Spleen (tissue), 11 donors: ENCODE data around the gene USP6. TPM values are rescaled to one million over a fixed set of nuclear protein-coding genes. Genes with fewer than 3 reads are reported as not detected.
A peak's percentile ranks its signal among the peaks of the same experiment; 100 is the strongest.
"Not testable (repeated sequence)": the region's sequence is repeated elsewhere in the genome, so short reads cannot be mapped to it uniquely, and the experiment has no call there.

Experiments
- DNase-seq: peaks from one replicate; pipeline ENCODE4 v3.0.0-alpha.2; 2020
- H3K27ac ChIP-seq, 8 donors: fragments of 200-600 bp; sonication (generic) in 7 of 8; 1 replicate in 4 of 8; 2 replicates in 4 of 8; pipeline versions ENCODE4 v1.5.0 to v1.8.0; 2016 to 2021; ENCODE audit warnings: inconsistent platforms in 4 of 8, mild to moderate bottlenecking in 4 of 8, moderate library complexity in 1 of 8
- H3K27me3 ChIP-seq, 7 donors: fragments of 200-600 bp; sonication (generic) in 6 of 7; replicated peaks in 1 of 7; 1 replicate in 4 of 7; 2 replicates in 3 of 7; pipeline versions ENCODE4 v1.5.0 to v1.8.0; 2016 to 2021; ENCODE audit warnings: inconsistent platforms in 3 of 7, mild to moderate bottlenecking in 1 of 7
- H3K36me3 ChIP-seq, 6 donors: fragments of 200-600 bp; sonication (generic) in 5 of 6; 1 replicate in 4 of 6; 2 replicates in 2 of 6; pipeline versions ENCODE4 v1.5.0 to v1.8.0; 2016 to 2021; ENCODE audit warnings: inconsistent platforms in 2 of 6
- H3K4me1 ChIP-seq, 6 donors: fragments of 200-600 bp; sonication (generic) in 5 of 6; 1 replicate in 3 of 6; 2 replicates in 3 of 6; pipeline versions ENCODE4 v1.5.0 to v1.8.0; 2016 to 2021; ENCODE audit warnings: inconsistent platforms in 3 of 6
- H3K4me3 ChIP-seq, 8 donors: fragments of 200-600 bp; sonication (generic) in 7 of 8; 1 replicate in 4 of 8; 2 replicates in 4 of 8; pipeline versions ENCODE4 v1.5.0 to v1.8.0; 2016 to 2021; ENCODE audit warnings: inconsistent platforms in 4 of 8, mild to moderate bottlenecking in 4 of 8, moderate library complexity in 2 of 8
- H3K9me3 ChIP-seq, 8 donors: fragments of 200-600 bp; sonication (generic) in 7 of 8; 1 replicate in 4 of 8; 2 replicates in 4 of 8; pipeline versions ENCODE4 v1.5.0 to v1.8.0; 2016 to 2021; ENCODE audit warnings: inconsistent platforms in 4 of 8
- POLR2A ChIP-seq, 3 donors: fragments of 450-650 bp; IDR thresholded peaks; one replicate each; pipeline ENCODE4 v1.5.1; 2017; ENCODE audit warnings: antibody characterized with exemption in 3 of 3, mild to moderate bottlenecking in 1 of 3
- POLR2AphosphoS5 ChIP-seq, 3 donors: sonication (generic); formaldehyde crosslinking; IDR thresholded peaks; one replicate each; pipeline ENCODE4 v1.5.1; 2017; ENCODE audit warnings: antibody characterized with exemption in 3 of 3
- WGBS, 5 donors: extraction: QIAGEN DNeasy Blood & Tissue Kit in 3 of 5; methylation state at CpG; one replicate each; pipeline versions ENCODE4 v1.1.5 to v1.1.7; 2013 to 2018; 5-methylcytosine and 5-hydroxymethylcytosine counted together
- intact Hi-C: fragments of 100-400 bp; cut with DNase I; formaldehyde crosslinking; loops from one replicate; pipeline ENCODE4 v1.15.0; 2023; ENCODE audit warnings: low total_unique reads
- polyA plus RNA-seq, 3 donors: library from polyadenylated mRNA; stranded (reverse); fragments of 200-250 nt; gene quantifications; one replicate each; pipeline ENCODE4 v1.2.1, GENCODE V29; 2013
- total RNA-seq, 7 donors: library from RNA; depleted of rRNA in 3 of 7; stranded (reverse); fragments of >200 nt in 3 of 7; fragmentation: NEBNext Ultra II Directional in 4 of 7; extraction: Animal tissue kit (Norgen Biotek cat#: 25700) in 4 of 7; gene quantifications; one replicate each; pipeline versions ENCODE4 v1.1.0 to v1.2.1, GENCODE V29; 2016 to 2021
- TF ChIP-seq, protein P1 (sequence below), 11 experiments: fragments of 200-600 bp in 7 of 11; fragments of 450-650 bp in 4 of 11; sonication (generic) in 4 of 11; IDR thresholded peaks in 8 of 11; conservative IDR thresholded peaks in 3 of 11; 1 replicate in 7 of 11; 2 replicates in 4 of 11; pipeline versions ENCODE4 v1.4.0 to v1.8.0; 2016 to 2021; ENCODE audit warnings: antibody characterized with exemption in 11 of 11, inconsistent platforms in 4 of 11, mild to moderate bottlenecking in 1 of 11
- donor health status: healthy with polysubstance abuse.
- donor health status: DM: no; HTN: no; CAD: no; lungs with moderate emphysema.
- donor health status: DM: no; HTN: no; CAD: no.
- donor health status: Bipolar disorder and iron deficiency.
- donor health status: healthy.
- donor health status: DM: no; HTN: no; CAD: no.
- donor health status: DM: yes; HTN: yes; CAD: no.

Gene USP6
- total and polyA plus RNA-seq, 10 donors, result 0.03 to 0.37 (median 0.13) TPM; not detected in 1

DNA sequence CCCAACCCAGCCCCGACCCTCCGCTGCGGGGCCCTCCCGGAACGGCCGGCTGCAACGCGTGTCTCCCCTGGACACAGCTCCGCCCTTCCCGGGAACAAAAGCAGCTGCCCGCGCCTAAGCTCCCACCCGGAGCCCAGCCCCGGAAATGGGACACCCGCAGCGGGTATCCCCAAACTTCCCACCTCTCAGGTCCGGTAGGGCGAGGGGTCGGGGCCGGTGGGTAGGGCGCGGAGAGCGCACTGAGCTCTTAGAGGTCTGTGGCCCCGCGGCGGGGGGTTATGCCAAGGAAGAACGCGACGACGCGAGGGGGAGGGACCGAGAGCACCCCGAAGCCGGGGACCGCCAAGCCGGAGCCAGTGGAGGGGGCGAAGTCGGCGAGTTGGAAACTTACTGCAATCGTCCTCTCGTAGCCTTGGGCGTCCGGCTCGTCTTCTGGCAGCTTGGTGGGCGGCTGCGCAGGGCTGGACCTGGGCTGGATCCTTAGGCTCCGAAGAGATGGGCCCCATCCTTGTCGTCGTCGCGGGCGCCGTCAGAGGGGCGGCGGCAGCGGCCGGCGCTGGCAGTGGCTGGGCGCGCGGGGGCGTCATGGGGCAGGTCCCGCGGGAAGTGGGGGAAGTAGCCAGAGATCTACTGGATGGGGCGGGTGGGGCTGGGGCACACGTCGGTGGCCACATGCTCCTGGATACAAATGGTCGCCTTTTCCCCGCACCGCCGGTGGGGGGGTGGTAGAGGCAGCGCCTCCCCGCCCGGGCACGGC, 6.9 kb downstream of the USP6 start:
- DNase-seq, result peak; percentile 68
- WGBS, 5 donors, result 6 to 11% (median 8%) methylated on average over 33 to 75 of the region's 75 CpGs
- TF ChIP-seq POLR2AphosphoS5 (IDR thresholded peaks at IDR 0.05), result peak in 2 of 3 donors; percentile 28 to 46
- TF ChIP-seq, protein P1, sequence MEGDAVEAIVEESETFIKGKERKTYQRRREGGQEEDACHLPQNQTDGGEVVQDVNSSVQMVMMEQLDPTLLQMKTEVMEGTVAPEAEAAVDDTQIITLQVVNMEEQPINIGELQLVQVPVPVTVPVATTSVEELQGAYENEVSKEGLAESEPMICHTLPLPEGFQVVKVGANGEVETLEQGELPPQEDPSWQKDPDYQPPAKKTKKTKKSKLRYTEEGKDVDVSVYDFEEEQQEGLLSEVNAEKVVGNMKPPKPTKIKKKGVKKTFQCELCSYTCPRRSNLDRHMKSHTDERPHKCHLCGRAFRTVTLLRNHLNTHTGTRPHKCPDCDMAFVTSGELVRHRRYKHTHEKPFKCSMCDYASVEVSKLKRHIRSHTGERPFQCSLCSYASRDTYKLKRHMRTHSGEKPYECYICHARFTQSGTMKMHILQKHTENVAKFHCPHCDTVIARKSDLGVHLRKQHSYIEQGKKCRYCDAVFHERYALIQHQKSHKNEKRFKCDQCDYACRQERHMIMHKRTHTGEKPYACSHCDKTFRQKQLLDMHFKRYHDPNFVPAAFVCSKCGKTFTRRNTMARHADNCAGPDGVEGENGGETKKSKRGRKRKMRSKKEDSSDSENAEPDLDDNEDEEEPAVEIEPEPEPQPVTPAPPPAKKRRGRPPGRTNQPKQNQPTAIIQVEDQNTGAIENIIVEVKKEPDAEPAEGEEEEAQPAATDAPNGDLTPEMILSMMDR (IDR thresholded peaks at IDR 0.05 in 8 of 11, conservative IDR thresholded peaks at IDR 0.05 in 3 of 11), result peak in 3 of 11 experiments; percentile 12 to 24 (median 17)
- no peak for TF ChIP-seq POLR2A (IDR thresholded peaks at IDR 0.05)

DNA sequence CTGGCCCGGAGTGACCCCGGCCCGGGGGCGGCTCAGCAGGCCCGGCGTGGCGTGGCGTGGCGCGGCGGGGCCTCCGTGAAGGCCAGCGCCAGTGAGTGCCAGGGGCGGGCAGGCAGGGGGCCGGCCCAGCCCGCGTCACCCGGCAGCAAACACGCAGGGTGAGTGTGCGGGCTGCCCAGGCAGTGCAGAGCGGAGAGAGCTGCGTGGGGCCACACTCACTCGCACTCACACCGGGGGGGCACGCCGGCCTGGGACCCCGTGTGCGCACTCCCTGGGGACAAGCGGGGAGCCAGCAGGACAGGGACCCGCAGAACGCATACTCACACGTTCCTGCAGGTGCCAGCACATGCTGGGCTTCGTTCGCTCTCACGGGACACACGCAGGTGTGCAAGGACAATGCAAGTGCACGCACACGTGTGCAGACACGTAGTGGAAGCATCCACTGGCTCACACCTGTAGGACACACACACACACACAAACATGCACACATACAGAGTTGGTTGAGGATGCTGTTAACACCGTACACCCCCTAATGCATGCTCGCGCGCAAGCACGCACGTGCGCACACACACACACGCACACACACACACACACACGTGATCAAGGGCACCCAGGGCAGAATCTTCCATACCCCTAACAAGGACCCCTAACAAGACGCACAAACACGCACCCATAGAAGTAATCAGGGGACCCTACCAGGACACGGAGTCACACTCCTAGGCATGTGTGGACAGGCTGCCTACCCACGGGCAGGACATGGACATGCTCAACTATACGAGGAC, 7.7 kb downstream of the USP6 start:
- peak overlapping the region in 7 of 8 donors; percentile 16 to 67 (median 39) for H3K4me3 ChIP-seq
- H3K9me3 ChIP-seq, result peaks cover 0 to 3% (median 0%) of the 10 kb centered on the region in 8 donors
- intact Hi-C loops, result no loop called here
- no peaks in the 10 kb centered on the region for H3K36me3 ChIP-seq
- WGBS, 5 donors, result 53 to 82% (median 56%) methylated on average over 19 to 53 of the region's 53 CpGs
- DNase-seq, result peak; percentile 58
- H3K27ac ChIP-seq, result no peak overlapping the region
- H3K4me1 ChIP-seq, result peaks cover 0 to 15% (median 13%) of the 10 kb centered on the region in 6 donors
- no peak for TF ChIP-seq POLR2AphosphoS5 (IDR thresholded peaks at IDR 0.05)
- no peak for TF ChIP-seq POLR2A (IDR thresholded peaks at IDR 0.05)
- TF ChIP-seq, protein P1 (IDR thresholded peaks at IDR 0.05 in 8 of 11, conservative IDR thresholded peaks at IDR 0.05 in 3 of 11), result peak in 1 of 11 experiments; percentile 5
- peaks cover 0 to 44% (median 15%) of the 10 kb centered on the region in 7 donors for H3K27me3 ChIP-seq

More for the DNA sequence above, 6.9 kb downstream of the USP6 start:
- Histone ChIP-seq H3K9me3 (peaks cover 0 to 7% (median 0%) of the 10 kb centered on the region in 8 donors), H3K4me1 (peaks cover 0 to 15% (median 13%) of the 10 kb centered on the region in 6 donors), H3K36me3 (no peaks in the 10 kb centered on the region), H3K27ac (peak overlapping the region in 1 of 8 donors; percentile 51), H3K4me3 (peak overlapping the region in 7 of 8 donors; percentile 16 to 67 (median 39)), H3K27me3 (peaks cover 0 to 51% (median 15%) of the 10 kb centered on the region in 7 donors)
- intact Hi-C loops, result no loop called here

DNA sequence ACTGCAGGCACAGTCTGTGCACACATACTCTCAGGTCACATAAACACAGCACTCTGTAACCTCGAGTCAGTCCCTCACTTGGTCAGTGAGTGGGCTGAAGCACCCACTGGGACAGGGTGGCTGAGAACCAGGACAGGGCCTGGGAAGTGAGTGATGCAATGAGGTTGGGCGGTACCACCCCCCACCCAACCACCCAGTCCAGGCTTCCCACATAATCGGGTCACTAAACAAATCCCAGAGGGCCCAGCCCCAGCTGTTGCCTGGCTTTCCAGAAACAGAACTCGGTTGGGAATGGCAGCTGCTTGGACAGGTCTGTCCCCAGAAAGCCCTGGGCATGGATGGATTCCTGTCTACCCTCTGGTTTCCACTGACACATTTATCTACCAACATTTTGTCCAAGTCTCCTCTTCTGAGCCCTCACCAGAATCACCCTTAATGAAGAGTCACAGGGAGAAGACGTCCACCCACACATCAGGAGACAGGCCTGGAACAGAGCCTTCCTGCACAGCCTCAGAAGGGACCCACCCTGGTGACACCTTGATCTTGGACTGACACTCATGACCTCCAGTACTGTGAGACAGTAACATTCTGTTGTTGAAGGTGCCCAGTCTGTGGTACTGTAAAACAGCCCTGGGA, 8.4 kb downstream of the USP6 start:
- H3K9me3 ChIP-seq, intact Hi-C loops, H3K36me3 ChIP-seq, H3K27ac ChIP-seq, H3K4me3 ChIP-seq, DNase-seq: not testable (repeated sequence)
- Histone ChIP-seq H3K27me3 (peaks cover 0 to 44% (median 15%) of the 10 kb centered on the region in 7 donors), H3K4me1 (peaks cover 0 to 15% (median 13%) of the 10 kb centered on the region in 6 donors)
- WGBS, 5 donors, result 75 to 91% (median 84%) methylated on average over 5 of the region's 5 CpGs

DNA sequence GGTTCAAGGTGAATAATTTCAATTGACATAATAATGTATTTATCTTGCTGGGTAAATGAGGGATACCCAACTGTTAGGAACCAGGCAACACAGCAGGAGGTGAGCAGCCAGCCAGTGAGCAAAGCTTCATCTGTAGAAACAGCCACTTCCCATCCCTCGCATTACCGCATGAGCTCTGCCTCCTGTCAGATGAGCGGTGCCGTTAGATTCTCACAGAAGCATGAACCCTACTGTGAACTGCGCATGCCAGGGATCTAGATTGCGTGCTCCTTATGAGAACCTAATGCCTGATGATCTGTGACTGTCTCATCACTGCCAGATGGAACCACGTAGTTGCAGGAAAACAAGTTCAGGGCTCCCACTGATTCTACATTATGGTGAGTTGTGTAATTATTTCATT, 9.1 kb downstream of the USP6 start:
- WGBS, 5 donors, result 80 to 87% (median 85%) methylated on average over 7 of the region's 7 CpGs
- peaks cover 0 to 44% (median 15%) of the 10 kb centered on the region in 7 donors for H3K27me3 ChIP-seq
- intact Hi-C loops, result not testable (repeated sequence)

More for the DNA sequence above, 9.1 kb downstream of the USP6 start:
- not testable (repeated sequence) for H3K27ac ChIP-seq, H3K4me3 ChIP-seq, DNase-seq, H3K9me3 ChIP-seq, H3K36me3 ChIP-seq
- H3K4me1 ChIP-seq, result peaks cover 0 to 15% (median 13%) of the 10 kb centered on the region in 6 donors
